GM11168 (cell line): ENCODE measurements around the gene FAM13A.

Source experiments
- in situ Hi-C: fragments of 300-500 bp; cut with MboI; formaldehyde crosslinking; loops from one replicate; pipeline ENCODE4 v1.12.0; 2022; ENCODE audit warnings: low sequenced_read_pairs; ENCODE audit not compliant: unreplicated experiment

The FAM13A gene

DNA sequence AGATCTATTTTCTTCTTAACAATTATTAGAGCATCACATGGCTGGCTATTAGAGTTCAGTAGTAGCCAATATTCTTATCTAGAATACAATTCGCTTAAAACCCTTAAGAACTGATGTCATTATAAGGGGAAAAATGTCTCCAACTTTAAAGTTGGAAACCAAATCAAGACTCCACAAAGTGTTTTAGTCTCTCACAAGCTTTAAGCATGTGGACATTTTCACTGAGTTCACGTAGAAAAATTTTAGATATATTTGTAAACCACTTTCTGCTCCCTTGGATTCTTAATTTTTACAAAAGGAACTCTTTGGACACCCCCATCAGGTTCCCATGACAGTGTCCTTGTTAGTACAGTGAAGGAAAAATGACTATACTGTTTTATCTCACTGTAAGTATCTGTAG lies 235.5 kb downstream of the FAM13A start:
- in situ Hi-C loops = loop anchor here (10.0 to 25.0 kb wide), 2 partner anchors 203 to 284 kb away; no protein-coding TSS in a partner anchor

DNA sequence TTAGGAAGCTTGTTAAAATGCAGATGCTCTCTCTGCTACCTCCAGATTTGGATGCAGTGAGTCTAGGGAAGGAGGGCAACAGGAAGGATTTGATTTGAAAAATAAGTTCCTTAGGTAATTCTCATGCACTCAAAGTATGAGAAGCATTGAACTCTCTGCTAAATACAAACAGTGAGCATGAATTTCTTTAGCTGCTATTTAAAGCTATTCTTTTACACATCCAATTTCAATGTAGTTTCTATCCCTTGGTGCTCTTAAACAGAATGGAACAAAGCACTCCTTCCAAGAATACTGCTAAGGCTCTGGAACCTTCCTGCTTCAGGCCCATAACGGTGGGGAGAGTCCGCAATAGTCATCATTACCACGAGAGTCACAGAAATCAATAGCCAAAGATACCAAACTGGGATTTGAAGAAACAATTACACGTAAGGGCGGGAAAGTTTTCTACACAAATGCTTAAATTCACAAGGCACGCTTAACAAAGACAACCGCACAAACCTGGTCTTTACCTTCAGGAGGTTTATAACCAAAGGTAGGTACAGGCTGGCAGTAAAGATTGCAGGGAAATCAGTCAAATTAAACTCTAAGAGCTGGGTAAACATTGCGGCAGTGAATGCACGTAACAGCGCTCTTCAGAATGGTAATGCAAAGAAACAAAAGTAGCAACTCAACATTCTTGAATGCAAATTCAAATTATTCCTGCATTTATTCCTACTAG lies 236.1 kb downstream of the FAM13A start:
- in situ Hi-C loops = loop anchor here (10.0 to 25.0 kb wide), 2 partner anchors 204 to 284 kb away; no protein-coding TSS in a partner anchor

DNA sequence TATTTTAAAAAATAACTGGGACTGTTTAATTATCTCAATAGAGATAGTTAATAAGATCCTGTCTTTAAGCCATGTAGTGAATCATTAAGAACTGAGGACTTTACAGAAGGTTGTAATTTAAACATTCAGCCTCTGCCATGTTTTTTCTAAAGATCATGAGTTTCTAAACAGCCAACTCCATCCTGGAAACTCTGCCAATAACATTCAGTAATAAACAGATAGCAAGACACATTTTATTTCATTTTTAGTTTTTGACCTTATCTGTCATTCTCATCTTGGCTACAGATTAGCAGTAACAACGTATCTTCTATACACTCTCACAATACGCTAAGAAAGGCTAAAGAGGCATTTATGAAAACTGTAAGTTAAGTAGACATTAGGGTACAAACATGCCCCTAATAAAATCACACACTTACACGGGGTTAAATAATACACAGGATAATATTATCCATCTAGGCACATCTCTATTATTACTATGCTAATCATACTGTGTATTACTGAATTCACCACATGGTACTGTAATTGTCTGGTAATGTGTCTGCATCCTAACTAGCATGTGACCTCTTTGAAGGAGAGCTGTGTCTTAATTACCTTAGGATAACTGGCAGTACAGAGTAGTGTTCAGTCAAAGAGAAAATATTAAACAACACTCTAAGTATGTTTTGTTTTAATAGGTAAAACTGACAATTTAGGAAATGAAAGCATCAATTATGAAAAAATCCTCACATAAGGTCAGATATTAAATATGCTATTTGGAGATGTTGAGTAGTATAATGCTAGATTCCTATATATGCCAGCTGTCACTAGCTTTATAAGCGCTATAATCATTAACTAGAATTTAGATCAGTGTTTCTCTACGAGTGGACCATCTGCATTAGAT lies 236.9 kb downstream of the FAM13A start:
- in situ Hi-C loops = loop anchor here (10.0 to 25.0 kb wide), 2 partner anchors 205 to 283 kb away; no protein-coding TSS in a partner anchor

DNA sequence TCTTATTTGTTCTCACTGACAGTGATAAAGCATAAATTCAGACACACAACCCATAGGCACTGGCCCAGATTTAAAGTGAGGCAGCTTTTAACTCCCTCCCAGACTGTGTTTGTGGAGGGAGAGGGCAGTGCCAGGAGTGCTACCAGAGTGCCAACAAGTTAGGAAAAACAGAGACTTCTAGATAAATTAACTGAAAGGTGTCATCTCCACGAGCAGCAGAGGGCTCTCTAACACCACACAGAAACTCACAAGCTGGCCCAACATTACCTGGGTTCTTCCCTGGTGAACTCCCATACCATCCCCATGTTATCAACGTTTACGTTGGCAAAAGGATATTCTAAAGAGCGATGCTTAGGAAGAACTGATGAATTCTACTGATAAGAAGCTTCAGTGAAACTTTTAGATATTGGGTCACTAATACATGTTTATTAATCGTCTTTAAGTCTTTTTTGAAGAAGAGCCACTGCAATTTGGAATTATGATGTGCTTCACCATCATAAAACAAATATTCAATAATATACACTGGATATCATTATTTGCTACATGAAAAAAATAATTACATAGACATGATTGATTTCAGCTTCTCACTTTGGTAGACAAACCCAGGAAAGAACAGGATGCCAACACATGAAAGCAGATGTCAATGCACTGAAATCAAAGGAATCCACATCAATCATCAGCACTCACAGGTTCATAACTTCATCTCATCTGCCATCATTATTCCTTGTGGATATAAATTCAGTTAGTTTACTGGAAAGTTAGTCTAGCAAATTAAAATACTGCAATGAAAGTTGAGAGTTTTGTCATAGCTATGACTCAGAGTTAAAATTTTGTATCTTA lies 238.1 kb downstream of the FAM13A start:
- in situ Hi-C loops = loop anchor here (25.0 kb wide), 1 partner anchor 282 kb away; no protein-coding TSS in a partner anchor

DNA sequence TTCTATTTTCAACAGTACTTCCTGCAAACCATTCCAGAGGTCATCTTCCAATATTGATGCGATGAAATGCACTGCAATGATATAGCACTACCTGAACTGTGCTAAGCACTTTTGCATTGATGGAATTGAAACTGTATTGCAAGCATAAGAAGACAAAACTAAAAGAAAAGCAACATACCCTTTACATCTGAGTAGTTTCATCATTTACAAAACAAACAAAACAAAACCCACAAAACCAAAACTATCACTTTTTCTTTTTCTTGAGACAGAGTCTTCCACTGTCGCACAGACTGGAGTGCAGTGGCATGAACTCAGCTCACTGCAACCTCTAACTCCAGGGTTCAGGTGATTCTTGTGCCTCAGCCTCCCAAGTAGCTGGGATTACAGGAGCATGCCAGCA lies 239.2 kb downstream of the FAM13A start:
- in situ Hi-C loops = loop anchor here (25.0 kb wide), 1 partner anchor 280 kb away; no protein-coding TSS in a partner anchor

DNA sequence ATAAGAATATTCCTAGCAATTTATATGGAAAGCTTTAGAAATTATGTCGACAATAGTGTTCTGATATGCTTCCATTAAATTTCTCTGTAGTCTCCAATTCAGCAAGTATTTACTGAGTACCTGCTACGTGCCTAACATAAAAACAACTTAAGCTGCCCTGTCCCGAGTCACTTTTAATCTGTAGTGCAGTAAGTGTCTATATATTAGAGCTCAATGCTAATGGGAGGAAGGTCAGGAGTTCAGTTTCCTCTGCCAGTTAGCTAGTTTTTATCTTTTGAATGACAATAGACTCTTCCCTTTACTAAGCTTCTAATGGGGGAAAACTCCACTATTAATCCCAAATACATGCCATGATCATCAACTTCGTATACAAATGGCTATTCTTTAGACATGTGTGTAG lies 240.6 kb downstream of the FAM13A start:
- in situ Hi-C loops = loop anchor here (25.0 kb wide), 1 partner anchor 279 kb away; no protein-coding TSS in a partner anchor

DNA sequence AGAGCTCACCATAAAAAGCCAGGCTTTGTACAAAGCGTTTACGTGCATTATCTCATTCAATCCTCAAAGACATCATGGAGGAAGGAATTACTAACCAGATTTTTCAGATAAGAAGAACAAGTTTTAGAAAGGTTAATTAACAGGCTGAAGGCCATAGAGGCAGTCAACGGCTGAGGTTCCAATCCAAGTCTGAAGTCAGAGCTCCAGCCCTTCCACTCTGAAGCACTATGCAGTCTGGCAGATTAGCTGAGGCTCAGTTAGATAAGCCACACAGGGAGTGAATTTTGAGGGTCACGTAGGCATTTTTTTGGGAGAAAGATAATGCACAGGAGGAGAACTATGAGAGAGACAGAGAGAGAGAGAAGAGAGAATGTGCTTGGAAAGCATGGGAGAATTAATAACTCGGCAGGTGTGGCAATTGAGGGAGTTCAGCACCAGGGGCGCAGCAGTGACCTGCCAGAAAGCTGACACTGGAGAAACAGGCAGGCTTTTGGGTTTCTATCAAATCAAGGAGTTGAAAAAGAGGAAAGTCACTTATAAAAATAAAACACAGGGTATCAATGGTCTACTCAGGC lies 242.9 kb downstream of the FAM13A start:
- in situ Hi-C loops = loop anchor here (25.0 kb wide), 1 partner anchor 277 kb away; no protein-coding TSS in a partner anchor

DNA sequence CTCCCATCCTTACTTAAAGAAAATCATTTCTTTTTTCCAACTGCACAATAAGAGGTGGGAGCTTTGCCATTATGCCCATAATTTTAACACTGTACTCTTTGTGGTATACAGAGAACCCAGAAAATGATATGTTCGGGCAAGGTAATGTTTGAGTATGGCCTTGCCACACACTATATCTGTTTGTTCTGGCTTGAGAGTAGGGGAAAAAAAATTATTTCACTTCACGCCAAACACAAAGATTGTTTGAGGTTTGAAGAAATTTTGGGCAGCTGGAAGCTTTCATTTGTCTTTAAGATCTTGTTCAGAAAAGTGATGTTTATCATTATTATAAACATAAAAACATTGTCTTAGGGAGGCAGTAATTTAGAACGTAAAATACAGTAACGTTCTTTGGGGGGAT lies 244.0 kb downstream of the FAM13A start:
- in situ Hi-C loops = loop anchor here (25.0 kb wide), 1 partner anchor 276 kb away; no protein-coding TSS in a partner anchor

DNA sequence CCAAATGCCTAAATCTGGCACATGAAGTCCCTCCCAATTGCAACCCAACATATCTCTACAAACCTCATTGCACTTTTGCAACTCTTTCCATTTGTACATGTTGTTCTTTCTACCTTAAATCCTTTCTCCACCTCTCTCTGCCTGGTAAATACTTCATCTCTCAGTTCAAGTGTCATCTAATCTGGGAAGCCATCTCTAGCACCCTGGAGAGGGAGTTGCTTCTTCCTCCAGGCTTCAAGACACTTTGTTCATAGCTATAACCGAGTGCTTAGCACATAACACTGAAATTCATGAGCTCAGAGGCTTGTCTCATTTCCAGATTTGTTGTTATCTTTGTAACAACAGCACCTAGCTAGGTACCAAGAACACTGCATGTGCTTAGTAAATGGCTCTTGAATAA lies 244.6 kb downstream of the FAM13A start:
- in situ Hi-C loops = loop anchor here (25.0 kb wide), 1 partner anchor 275 kb away; no protein-coding TSS in a partner anchor

DNA sequence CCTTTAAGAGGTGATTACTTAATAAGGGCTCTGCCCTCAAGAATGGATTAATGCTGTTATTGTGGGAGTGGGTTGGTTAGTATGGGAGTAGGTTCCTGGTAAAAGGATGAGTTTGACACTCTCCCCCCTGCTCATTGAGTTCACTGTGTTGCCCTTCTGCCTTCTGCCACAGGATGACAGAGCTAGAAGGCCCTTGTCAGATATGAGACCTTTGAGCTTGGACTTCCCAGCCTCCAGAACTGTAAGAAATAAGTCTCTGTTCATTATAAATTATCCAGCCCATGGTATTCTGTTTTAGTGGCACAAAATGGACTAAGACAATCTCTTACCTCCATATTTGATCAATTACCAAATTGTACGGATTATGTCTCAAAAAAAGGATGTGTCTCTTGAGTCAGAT lies 245.1 kb downstream of the FAM13A start:
- in situ Hi-C loops = loop anchor here (25.0 kb wide), 1 partner anchor 275 kb away; no protein-coding TSS in a partner anchor

DNA sequence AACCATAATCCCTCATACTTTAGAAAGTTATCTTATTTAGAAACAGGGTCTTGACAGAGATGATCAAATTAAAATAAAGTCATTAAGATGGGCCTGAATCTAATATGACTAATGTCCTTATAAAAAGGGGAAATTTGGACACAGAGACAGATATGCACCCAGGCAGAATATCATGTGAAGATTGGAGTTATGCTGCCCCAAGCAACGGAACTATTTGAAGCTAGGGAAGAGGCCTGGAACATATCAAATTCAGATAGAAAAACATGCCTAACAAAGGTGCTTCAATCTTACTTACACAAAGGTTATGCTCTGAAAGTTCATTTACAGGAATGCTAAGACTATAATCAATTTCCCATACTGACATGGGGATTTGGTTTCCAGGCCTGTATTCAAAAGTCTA lies 246.7 kb downstream of the FAM13A start:
- in situ Hi-C loops = loop anchor here (25.0 kb wide), 1 partner anchor 273 kb away; no protein-coding TSS in a partner anchor

DNA sequence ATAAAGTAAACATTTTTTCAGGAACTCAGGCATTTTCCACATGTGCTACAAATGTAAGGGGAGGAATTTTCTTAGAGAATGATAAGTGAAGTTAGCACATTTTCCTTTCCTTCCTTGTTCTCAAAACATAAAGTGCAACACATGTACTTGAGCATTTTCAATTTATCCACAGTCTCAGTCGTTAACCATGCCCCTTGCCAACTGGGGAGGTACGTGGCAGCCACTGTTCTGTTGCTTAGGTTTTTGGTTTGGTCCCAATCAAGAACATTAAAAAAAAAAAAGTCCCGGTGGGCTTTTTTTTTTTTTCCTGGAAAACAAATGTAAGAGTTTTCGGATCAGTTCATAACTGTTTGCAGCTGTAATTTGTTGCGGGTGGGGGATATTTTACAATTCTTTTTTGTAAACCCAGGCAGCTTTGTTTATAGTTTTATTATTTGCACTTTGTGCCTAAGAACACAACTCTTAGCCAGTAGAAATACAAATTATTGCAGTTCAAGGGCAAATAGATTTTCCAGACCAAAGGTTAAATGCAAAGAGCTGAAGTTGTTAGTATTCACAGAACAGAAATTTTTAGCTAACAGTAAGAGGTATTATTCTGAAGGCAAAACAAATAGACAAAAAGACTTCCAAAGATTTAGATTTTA lies 247.3 kb downstream of the FAM13A start:
- in situ Hi-C loops = loop anchor here (25.0 kb wide), 1 partner anchor 272 kb away; no protein-coding TSS in a partner anchor

DNA sequence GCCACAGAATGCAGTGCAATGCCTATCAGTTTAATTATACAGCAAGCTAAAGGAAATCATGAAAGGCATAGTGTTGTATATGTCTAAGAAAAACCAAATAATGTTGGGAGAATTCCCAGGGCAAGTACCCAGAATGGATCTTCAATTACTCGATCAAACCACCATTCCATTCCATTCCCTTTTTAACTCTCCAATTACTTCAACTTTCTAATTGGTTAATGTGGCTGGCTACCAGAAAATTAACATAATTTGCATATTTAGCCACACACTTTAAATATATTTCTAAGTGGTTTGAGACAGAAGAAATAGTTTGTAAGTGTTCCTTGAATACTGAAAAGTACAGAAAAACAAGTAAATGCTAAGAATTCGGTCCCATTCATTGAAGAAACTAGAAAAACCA lies 247.9 kb downstream of the FAM13A start:
- in situ Hi-C loops = loop anchor here (25.0 kb wide), 1 partner anchor 272 kb away; no protein-coding TSS in a partner anchor

DNA sequence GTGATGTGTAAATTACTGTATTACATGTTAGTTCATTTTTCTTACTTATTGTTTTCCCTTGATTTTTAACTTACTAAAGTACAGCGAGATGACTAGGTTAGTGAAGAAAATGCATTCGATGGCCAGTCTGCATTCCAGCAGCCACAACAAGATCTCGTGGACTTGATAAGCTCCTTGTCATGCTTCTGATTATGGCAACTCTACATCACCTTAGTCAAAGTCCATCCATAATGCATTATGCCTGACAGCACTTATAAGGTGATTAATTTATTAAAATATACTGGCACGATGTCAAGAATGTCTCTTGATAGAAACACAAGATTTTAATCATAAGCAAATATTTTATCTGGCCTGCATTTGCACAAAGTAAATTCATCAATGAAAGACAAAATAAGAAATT lies 249.5 kb downstream of the FAM13A start:
- in situ Hi-C loops = loop anchor here (25.0 kb wide), 1 partner anchor 270 kb away; no protein-coding TSS in a partner anchor

DNA sequence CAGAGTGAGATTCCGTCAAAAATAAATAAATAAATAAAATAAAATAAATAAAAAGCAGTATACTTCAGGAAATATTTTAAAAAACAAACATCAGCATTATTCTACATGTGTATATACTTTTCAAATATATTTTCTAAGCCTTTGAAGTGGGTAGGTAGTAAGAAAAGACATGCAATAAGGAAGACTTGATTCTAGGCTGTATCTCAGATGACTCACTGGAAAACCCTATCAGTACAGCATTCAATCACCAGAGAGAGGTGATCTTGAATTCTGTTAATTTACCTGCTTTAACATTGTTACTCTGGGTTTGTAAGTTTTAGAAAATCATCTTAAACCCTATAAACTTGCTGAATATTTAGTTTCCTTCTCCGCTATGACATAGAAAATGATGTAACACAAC lies 252.8 kb downstream of the FAM13A start:
- in situ Hi-C loops = loop anchor here (25.0 kb wide), 1 partner anchor 267 kb away; no protein-coding TSS in a partner anchor

DNA sequence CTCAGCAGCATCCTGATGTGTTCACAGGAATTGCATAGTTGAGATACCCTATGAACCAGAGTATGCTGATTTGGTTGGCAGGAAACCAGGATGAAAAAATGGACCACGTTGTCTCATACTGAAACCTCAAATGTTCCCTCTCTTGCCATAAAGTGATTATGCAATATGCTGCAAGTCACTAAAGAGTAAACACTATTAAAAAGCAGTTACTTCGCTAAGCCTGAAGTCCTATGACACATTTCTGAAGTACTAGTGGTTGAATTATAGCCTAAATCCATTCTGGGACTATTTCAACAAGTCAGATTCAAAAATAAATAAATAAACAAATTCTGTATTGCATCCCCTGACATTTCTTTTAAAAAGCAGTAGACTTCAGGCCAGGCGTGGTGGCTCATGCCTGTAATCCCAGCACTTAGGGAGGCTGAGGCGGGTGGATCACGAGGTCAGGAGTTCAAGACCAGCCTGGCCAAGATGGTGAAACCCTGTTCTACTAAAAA lies 253.3 kb downstream of the FAM13A start:
- in situ Hi-C loops = loop anchor here (25.0 kb wide), 1 partner anchor 266 kb away; no protein-coding TSS in a partner anchor

DNA sequence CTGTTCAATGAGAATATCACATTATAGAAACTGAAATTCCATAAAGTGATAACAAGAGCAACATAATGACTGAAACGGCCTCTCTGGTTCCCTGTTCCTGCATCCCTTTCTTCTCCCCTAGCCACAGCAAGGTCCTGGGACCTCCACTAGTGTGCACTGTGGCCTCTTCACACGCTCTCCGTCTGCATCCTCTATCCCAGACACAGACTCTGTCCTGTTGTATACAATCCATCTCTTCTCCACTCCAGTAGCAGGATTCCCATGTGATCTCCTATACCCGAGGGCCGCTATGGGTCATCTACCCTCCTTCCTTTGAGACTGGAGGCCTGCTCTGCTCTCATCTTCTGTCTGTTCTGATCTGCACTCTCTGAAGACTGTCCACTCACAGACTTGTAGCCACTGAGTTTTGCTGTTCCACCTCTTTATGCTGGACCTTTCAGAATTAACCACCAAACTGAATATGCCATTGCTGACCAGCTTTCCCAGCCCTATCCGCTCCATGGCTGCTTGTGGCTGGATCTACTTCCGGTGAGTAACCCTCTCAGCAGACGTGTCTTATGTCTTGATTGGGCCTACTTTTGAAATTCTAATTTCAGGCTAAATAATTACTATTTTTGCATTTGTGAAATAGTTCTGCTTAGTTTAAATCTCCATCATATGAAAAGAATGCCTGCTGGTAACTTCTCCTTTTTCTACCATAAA lies 254.2 kb downstream of the FAM13A start:
- in situ Hi-C loops = loop anchor here (25.0 kb wide), 1 partner anchor 265 kb away; no protein-coding TSS in a partner anchor

DNA sequence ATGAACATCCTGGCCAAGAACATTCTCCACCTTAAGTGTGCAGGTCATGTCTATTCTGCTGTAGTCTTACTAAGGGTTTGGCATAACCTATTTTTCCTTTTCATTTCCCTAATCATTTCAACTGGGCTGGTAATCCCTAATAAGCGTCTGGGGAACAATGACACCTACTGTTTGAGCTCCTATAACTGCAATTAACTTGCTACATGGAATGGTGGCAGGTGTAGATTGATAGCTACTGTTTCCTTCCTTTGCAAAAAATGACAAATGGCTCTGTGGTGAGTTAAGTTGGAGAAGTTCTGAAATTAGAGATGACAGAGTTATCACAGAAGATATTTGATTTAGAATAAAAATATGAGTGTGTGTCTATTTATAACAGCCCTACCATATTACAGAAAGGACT lies 254.8 kb downstream of the FAM13A start:
- in situ Hi-C loops = loop anchor here (25.0 kb wide), 1 partner anchor 265 kb away; no protein-coding TSS in a partner anchor
